CD4-positive, alpha-beta T cell treated with Interleukin-15 for 1 hour (primary cell): ENCODE data around the gene UBAC2.
A peak's percentile ranks its signal among the peaks of the same experiment; 100 is the strongest.

Experiments
- DNase-seq: peaks from one replicate; pipeline ENCODE4 v3.0.0-alpha.2; 2020

Gene UBAC2

GRCh38 chr13:99421271-99421670 is 220.6 kb downstream of the UBAC2 start:
- DNase-seq, result no peak

GRCh38 chr13:99421758-99422585 is 221.3 kb downstream of the UBAC2 start:
- DNase-seq, result peak; percentile 47

- no peak for DNase-seq
Measured at GRCh38 chr13:99422586-99423220, 222.0 kb downstream of the UBAC2 start.

DNA sequence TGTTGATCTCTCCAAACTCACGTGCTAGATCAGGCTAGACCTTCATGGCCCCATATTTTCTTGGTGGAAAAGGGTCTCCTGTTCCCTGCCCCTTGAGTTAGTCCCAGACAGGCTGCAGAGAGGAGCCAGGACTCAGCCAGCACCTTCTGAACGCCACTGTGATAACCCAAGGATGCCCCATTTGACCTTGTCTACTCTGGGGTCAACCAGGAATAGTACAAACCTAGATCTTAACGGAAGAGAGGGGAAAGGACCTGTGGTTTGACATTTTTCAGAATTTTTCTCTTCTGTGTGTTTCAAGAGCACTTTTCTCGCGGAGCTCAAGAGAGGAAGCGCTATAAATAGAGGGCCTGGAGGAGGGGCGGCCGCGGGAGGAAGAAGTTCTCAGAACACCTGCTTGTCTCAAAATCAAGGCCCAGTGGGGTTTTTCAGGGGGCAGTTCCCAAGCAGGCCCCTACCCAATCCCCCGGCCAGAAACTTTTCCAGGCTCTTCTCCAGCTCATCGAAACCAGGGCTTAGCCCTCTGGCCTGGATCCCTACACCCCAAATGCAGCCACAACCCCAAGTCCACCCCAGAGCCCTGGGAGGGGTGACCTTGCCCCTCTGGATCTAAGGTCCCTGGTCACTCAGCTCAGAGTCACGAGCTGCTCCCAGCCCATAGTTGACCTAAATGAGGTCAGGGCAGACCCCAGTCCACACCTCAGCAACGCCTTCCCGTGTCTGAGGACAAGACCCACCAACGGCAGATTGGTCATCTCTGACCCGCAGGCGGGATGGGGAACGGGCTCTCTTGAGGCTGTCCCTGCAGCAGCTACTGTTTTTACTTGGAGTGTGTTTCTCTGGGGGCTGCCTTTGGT is 225.1 kb downstream of the UBAC2 start:
- DNase-seq, result peak; percentile 76

DNA sequence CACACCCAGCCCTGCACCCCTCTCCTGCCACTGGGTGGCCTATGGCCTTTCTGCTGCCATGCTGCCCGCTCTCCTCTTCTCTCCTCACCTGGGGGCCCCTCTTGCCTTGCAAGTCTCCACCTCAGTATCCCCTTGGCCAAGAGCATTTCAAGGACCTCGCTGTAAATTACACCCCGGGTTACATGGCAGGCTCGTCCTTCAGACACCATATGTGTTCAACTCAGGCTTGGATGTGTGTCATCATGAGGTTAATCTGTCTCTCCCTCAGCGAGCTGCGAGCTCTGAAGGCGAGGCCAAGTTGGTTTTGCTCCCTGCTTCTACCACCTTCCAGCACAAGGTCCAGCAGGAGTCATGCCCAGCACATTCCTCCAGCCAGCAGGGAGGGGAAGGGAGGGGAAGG is 225.8 kb downstream of the UBAC2 start:
- DNase-seq, result no peak

DNA sequence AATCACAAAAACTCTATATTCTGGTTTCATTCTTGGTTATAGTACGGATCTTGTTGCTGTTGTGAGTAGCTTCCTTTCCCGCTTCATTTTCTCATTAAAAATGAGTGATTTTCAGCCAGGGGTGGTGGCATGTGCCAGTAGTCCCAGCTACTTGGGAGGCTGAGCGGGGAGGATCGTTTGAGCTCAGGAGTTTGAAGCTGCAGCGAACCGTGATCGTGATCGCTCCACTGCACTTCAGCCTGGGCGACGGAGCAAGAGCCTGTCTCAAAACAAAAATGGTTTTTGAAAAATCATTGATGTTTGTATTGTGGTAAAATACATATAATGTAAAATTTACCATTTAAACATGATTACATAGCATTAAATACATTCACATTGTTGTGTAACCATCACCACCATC is 229.0 kb downstream of the UBAC2 start:
- DNase-seq, result no peak

DNA sequence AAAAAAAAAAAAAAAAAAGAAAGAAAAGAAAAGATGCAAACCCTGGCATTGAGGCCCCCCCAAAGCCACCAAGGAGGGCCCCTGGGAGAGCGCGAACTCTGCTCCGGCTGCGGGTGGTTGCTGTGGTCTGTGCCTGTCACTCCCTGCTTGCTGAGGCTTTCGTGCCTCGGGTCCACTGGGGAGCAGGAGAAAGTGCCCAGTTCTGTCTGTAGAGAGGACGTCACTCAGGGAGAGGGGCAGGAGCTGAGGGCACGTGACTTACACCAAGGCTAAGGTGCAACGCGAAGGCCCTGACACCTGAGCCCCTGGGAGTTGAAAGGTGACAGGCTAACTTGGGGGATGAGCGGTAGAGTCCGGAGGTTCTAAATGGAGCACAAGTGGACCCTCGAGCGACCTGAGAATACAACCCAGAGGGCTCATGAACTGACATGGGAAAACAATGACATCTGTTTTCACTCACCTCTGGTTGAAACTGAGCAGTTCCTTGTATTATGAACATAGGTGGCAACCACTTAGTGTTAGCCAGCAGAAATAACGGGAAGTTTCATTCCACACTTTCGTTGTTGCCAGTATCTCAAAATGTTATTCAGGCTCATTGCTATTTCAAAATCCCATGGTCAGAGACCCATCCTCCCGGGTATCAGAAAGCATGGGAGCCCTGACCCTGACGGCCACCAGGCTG is 231.4 kb downstream of the UBAC2 start:
- peak; percentile 40 for DNase-seq

DNA sequence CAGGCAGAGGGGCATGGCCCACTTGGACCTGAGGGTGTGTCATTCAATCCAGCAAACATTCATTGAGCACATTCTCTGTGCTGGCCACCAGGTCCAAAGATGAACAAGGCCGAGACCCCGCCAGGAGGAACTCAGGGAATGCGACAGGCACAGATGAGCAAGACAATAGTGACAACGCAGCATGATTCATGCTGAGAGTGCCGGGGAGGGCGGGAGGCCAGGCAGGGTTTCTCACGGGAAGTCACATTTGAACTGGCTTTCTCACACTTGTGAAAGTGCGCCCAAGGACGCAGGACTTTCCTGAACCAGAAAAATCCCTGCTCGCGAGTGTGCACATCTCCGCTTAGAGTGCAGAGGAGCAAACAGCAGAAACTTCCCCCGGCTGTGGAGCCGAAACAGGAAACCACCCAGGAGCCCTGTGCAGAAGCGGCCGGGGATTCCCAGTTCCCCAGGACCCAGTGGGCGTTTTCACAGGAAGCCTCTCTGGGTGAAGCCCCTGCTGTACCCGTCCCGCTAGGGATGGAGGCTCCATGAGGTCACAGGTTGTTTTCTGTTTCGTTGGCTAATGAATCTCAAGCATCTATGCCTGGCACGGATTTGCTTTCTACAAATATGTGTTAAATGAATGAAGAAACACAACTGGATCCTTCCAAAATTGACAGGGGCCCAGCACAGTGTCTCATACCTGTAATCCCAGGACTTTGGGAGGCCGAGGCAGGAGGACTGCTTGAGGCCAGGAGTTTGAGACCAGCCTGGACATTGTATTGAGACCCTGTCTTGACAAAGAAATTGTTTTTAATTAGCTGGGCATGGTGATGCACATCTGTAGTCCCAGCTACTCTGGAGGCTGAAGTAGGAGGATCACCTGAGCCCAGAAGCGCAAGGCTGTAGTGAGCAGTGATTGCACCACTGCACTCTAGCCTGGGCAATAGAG is 232.2 kb downstream of the UBAC2 start:
- DNase-seq, result peak; percentile 91

- DNase-seq, result no peak
Measured at GRCh38 chr13:99433543-99434075, 233.0 kb downstream of the UBAC2 start.

DNA sequence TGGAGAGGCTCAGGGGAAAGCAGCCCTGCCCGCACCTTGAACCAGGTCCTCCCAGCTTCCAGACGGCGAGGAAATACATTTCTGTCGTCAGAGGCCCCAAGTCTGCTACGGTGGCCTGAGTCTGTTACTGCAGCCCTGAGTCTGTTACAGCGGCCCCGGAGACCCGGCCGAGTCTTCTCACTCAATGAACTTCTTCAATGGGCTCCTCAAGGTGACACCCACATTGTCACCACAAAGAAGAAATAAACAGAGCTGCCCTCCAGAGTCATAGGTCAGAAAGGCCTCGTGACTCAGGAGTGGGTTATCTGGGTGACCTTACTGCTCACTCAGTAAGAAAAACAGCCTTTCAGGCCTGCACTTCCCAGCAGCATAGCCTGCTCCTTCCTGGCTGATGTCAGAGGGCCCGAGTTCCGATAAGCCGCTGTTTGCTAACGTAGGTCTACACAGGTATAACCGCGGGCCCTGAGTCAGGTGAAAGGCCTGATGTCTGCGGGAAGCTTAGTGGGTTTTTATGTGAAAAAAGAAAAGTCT is 233.7 kb downstream of the UBAC2 start:
- peak; percentile 91 for DNase-seq

GRCh38 chr13:99435116-99435515 is 234.5 kb downstream of the UBAC2 start:
- DNase-seq, result no peak

DNA sequence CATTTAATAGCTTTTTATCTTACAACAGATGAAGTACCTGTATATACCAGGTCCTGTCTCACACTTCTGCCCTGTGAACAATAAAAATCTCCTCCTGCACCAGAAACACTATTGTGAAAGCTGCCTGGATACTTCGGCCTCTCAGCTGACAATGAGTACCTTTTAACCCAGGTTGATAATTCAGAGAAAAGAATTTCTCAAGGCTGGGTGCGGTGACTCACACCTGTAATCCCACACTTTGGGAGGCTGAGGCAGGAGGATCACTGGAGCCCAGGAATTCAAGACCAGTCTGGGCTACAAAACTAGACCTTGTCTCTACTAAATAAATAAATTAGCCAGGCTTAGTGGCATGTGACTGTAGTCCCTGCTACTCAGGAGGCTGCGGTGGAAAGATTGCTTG is 235.3 kb downstream of the UBAC2 start:
- no peak for DNase-seq
